GM23248 (cell line): ENCODE results near the gene CLDN24.

ENCODE experiments used
- EZH2 ChIP-seq: fragments of 200-600 bp; sonication (generic); IDR thresholded peaks from 2 replicates; pipeline ENCODE4 v1.6.1; 2018; ENCODE audit warnings: antibody characterized with exemption, mild to moderate bottlenecking; ENCODE audit not compliant: insufficient read depth, poor library complexity, severe bottlenecking
- EZH2phosphoT487 ChIP-seq: fragments of 200-600 bp; sonication (generic); IDR thresholded peaks from 2 replicates; pipeline ENCODE4 v1.6.1; 2018; ENCODE audit warnings: antibody characterized with exemption, moderate library complexity, mild to moderate bottlenecking, low read depth; ENCODE audit not compliant: insufficient read depth

DNA sequence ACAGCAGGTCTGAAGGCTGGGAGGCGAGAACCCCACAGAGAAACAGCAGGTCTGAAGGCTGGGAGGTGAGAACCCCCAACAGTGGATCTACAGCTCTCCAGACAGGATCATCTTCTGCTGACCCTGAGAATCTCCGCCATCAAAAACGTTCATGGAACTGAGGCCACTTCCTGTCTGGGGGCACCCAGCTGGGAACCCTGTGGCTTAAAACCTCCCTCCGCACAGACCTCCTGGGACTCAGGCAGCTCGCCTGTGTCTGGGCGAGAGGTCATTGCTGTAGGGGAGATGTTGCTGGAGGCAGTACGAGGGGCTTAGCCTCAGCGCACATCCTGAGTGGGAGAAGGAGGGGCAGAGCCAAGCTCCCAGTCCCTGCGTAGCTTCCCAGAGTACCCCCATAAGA, 15.1 kb upstream of the CLDN24 start:
- TF ChIP-seq EZH2 (no peak), EZH2phosphoT487 (no peak)
